Liver (tissue), 3 donors: ENCODE results near the gene LAMP1.

Source experiments
- CTCF ChIP-seq: fragments of 150-350 bp; IDR thresholded peaks from 2 replicates; pipeline ENCODE4 v1.5.1; 2017; ENCODE audit warnings: improper control_type of control experiment, low read depth, low read length; ENCODE audit not compliant: missing input control
- GABPA ChIP-seq, 2 donors: IDR thresholded peaks in 1 of 2; conservative IDR thresholded peaks in 1 of 2; 2 replicates each; pipeline ENCODE4 v1.6.1; 2016; ENCODE audit warnings: antibody characterized with exemption in 2 of 2, mild to moderate bottlenecking in 1 of 2, moderate library complexity in 1 of 2
- HNF4A ChIP-seq, 2 donors: conservative IDR thresholded peaks; 2 replicates each; pipeline ENCODE4 v1.6.1; 2016; ENCODE audit warnings: antibody characterized with exemption in 2 of 2, mild to moderate bottlenecking in 2 of 2
- JUND ChIP-seq, 2 donors: IDR thresholded peaks; 2 replicates each; pipeline ENCODE4 v1.6.1; 2016; ENCODE audit warnings: antibody characterized with exemption in 2 of 2
- MAX ChIP-seq: IDR thresholded peaks from 2 replicates; pipeline ENCODE4 v1.6.1; 2016; ENCODE audit warnings: antibody characterized with exemption
- NR2F2 ChIP-seq: IDR thresholded peaks from 2 replicates; pipeline ENCODE4 v1.6.1; 2016; ENCODE audit warnings: antibody characterized with exemption
- RAD21 ChIP-seq, 2 donors: IDR thresholded peaks; 2 replicates each; pipeline ENCODE4 v1.6.1; 2016; ENCODE audit warnings: antibody characterized with exemption in 2 of 2, mild to moderate bottlenecking in 2 of 2
- REST ChIP-seq: IDR thresholded peaks from 2 replicates; pipeline ENCODE4 v1.6.1; 2016; ENCODE audit warnings: antibody characterized with exemption, mild to moderate bottlenecking
- RXRA ChIP-seq, 2 donors: IDR thresholded peaks; 2 replicates each; pipeline ENCODE4 v1.6.1; 2017 to 2018; ENCODE audit warnings: antibody characterized with exemption in 2 of 2, mild to moderate bottlenecking in 1 of 2
- SP1 ChIP-seq: IDR thresholded peaks from 2 replicates; pipeline ENCODE4 v1.6.1; 2018; ENCODE audit warnings: antibody characterized with exemption, mild to moderate bottlenecking
- YY1 ChIP-seq: IDR thresholded peaks from 2 replicates; pipeline ENCODE4 v1.6.1; 2016; ENCODE audit warnings: antibody characterized with exemption, mild to moderate bottlenecking
- donor health status: healthy.
- donor health status: healthy.

- TF ChIP-seq GABPA (IDR thresholded peaks at IDR 0.05 in 1 of 2, conservative IDR thresholded peaks at IDR 0.05 in 1 of 2) (no peak), CTCF (no peak), REST (no peak), RXRA (IDR thresholded peaks at IDR 0.05) (no peak), YY1 (no peak), SP1 (no peak), HNF4A (conservative IDR thresholded peaks at IDR 0.05) (no peak), NR2F2 (no peak), RAD21 (IDR thresholded peaks at IDR 0.05) (no peak), MAX (no peak), JUND (IDR thresholded peaks at IDR 0.05) (no peak)
These were observed 67.4 kb downstream of the LAMP1 start for GRCh38 chr13:113364311-113364889.
